ENCODE measurements around the gene GNG7.

GRCh38 chr19:2542341-2543069 lies 160.0 kb downstream of the GNG7 start:
- TF ChIP-seq CTCF (IDR thresholded peaks at IDR 0.05; ENCODE audit: borderline replicate concordance, extremely low read depth, low read length, poor library complexity, severe bottlenecking) (no peak), EZH2 (IDR thresholded peaks at IDR 0.05; ENCODE audit: borderline replicate concordance, low read depth, low read length, severe bottlenecking) (no peak)
